CD4-positive, alpha-beta T cell (primary cell): ENCODE results near the gene CMKLR1. TPM values are rescaled to one million over a fixed set of nuclear protein-coding genes. Genes with fewer than 3 reads are reported as not detected.

ENCODE experiments used
- ATAC-seq: fragments of 200-7000 bp; cut with Tn5 transposase; one replicate; pipeline ENCODE4 v1.10.0; 2022; ENCODE audit warnings: mild to moderate bottlenecking; ENCODE audit not compliant: poor library complexity
- CTCF ChIA-PET: fragments of 350-600 bp; sonication (Branson Sonifier 250); formaldehyde crosslinking; loops from one replicate; lab custom pipeline; 2021; ENCODE audit warnings: antibody characterized with exemption, inconsistent platforms; lab: Charles Lee
- POLR2A ChIA-PET: fragments of 350-600 bp; sonication (Branson Sonifier 250); formaldehyde crosslinking; loops from one replicate; lab custom pipeline; 2021; ENCODE audit warnings: antibody characterized with exemption, inconsistent platforms; lab: Charles Lee
- DNase-seq, 14 experiments: peaks; one replicate each; pipeline ENCODE4 v3.0.0-alpha.2; 2013 to 2020; ENCODE audit warnings: mixed read lengths in 2 of 14
- H3K27ac ChIP-seq, 2 donors: one replicate each; pipeline versions ENCODE4 v1.5.1 to v1.7.0; 2013; ENCODE audit warnings: low read length in 2 of 2, low read depth in 1 of 2, mild to moderate bottlenecking in 1 of 2
- H3K27me3 ChIP-seq, 2 experiments: 1 replicate in 1 of 2; 2 replicates in 1 of 2; pipeline versions ENCODE4 v1.6.1 to v1.7.0; 2013; ENCODE audit warnings: low read length in 2 of 2, control low read depth in 1 of 2, mild to moderate bottlenecking in 1 of 2, moderate library complexity in 1 of 2; ENCODE audit not compliant: insufficient read depth in 2 of 2, control insufficient read depth in 1 of 2
- H3K36me3 ChIP-seq: one replicate; pipeline ENCODE4 v1.6.1; 2013; ENCODE audit warnings: low read length, control low read depth; ENCODE audit not compliant: insufficient read depth
- H3K4me1 ChIP-seq: one replicate; pipeline ENCODE4 v1.6.1; 2013; ENCODE audit warnings: low read length, control low read depth; ENCODE audit not compliant: insufficient read depth
- H3K4me3 ChIP-seq: one replicate; pipeline ENCODE4 v1.5.1; 2013; ENCODE audit warnings: mild to moderate bottlenecking, low read length, moderate library complexity
- H3K9me3 ChIP-seq, 2 experiments: 1 replicate in 1 of 2; 2 replicates in 1 of 2; pipeline versions ENCODE4 v1.6.1 to v1.7.0; 2013; ENCODE audit warnings: low read length in 2 of 2, mild to moderate bottlenecking in 2 of 2, control low read depth in 1 of 2, moderate library complexity in 1 of 2; ENCODE audit not compliant: control insufficient read depth in 1 of 2, insufficient read depth in 1 of 2
- H3K27ac Mint-ChIP-seq: one replicate; pipeline ENCODE4 v1.8.0; 2020; ENCODE audit warnings: mixed read lengths
- H3K27me3 Mint-ChIP-seq: one replicate; pipeline ENCODE4 v1.8.0; 2021; ENCODE audit warnings: mixed read lengths
- H3K36me3 Mint-ChIP-seq: one replicate; pipeline ENCODE4 v1.8.0; 2021; ENCODE audit warnings: low read depth, mixed read lengths
- H3K4me1 Mint-ChIP-seq: one replicate; pipeline ENCODE4 v1.8.0; 2021; ENCODE audit warnings: low read depth, mixed read lengths
- H3K4me3 Mint-ChIP-seq: one replicate; pipeline ENCODE4 v1.8.0; 2020; ENCODE audit warnings: mild to moderate bottlenecking, mixed read lengths
- H3K9me3 Mint-ChIP-seq: one replicate; pipeline ENCODE4 v1.8.0; 2020; ENCODE audit warnings: mixed read lengths
- intact Hi-C, 2 experiments: fragments of 100-400 bp; cut with DNase I in 1 of 2; cut with micrococcal nuclease in 1 of 2; formaldehyde crosslinking; loops; one replicate each; pipeline versions ENCODE4 v1.15.1 to v1.9.0; 2023 to 2025; cut with DNase I, micrococcal nuclease
- total RNA-seq, 174 experiments: library from RNA in 2 of 174; stranded (reverse) in 2 of 174; gene quantifications; one replicate each; pipeline ENCODE4 v1.2.3 and lab custom pipeline; 2021 to 2026
- TF ChIP-seq, protein P1 (sequence below): fragments of 200-600 bp; IDR thresholded peaks from one replicate; pipeline ENCODE4 v1.8.0; 2022; ENCODE audit warnings: antibody characterized with exemption, mild to moderate bottlenecking

The CMKLR1 gene
- total RNA-seq, 2 experiments from 2014 or later: not detected

DNA sequence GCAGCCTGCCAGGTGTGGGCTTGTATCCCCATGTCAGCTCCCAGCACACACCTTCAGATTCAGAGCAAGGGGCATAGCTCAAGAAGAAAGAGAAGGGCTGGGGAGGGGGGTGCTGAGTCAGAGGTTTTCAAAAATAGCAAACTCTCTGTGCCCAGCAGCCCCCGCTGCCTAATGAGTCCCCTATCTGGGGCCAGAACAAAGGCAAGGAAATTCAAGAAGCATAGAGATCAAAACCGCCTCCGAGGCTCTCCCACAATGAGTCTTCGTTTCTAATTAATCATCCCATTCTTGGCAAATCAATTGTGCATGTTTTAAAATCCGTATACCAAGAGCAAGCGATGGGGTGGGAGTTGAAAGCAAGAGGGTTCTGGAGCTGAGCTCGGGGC, 19.5 kb upstream of the CMKLR1 start:
- Histone ChIP-seq H3K4me3 (no peak overlapping the region), H3K27me3 (peaks cover 4 to 9% of the 10 kb centered on the region in 2 experiments), H3K36me3 (no peaks in the 10 kb centered on the region), H3K27ac (no peak overlapping the region), H3K9me3 (no peaks in the 10 kb centered on the region), H3K4me1 (no peaks in the 10 kb centered on the region)
- H3K27ac Mint-ChIP-seq: no peak overlapping the region
- peaks cover 6% of the 10 kb centered on the region for H3K27me3 Mint-ChIP-seq
- TF ChIP-seq, protein P1, sequence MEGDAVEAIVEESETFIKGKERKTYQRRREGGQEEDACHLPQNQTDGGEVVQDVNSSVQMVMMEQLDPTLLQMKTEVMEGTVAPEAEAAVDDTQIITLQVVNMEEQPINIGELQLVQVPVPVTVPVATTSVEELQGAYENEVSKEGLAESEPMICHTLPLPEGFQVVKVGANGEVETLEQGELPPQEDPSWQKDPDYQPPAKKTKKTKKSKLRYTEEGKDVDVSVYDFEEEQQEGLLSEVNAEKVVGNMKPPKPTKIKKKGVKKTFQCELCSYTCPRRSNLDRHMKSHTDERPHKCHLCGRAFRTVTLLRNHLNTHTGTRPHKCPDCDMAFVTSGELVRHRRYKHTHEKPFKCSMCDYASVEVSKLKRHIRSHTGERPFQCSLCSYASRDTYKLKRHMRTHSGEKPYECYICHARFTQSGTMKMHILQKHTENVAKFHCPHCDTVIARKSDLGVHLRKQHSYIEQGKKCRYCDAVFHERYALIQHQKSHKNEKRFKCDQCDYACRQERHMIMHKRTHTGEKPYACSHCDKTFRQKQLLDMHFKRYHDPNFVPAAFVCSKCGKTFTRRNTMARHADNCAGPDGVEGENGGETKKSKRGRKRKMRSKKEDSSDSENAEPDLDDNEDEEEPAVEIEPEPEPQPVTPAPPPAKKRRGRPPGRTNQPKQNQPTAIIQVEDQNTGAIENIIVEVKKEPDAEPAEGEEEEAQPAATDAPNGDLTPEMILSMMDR: no peak
- DNase-seq: no peak
- no peaks in the 10 kb centered on the region for H3K36me3 Mint-ChIP-seq
- intact Hi-C loops: no loop called here
- H3K4me1 Mint-ChIP-seq: no peaks in the 10 kb centered on the region
- no peaks in the 10 kb centered on the region for H3K9me3 Mint-ChIP-seq
- POLR2A ChIA-PET: no interaction called here
- ATAC-seq: no peak
- no peak overlapping the region for H3K4me3 Mint-ChIP-seq
- CTCF ChIA-PET: no interaction called here

DNA sequence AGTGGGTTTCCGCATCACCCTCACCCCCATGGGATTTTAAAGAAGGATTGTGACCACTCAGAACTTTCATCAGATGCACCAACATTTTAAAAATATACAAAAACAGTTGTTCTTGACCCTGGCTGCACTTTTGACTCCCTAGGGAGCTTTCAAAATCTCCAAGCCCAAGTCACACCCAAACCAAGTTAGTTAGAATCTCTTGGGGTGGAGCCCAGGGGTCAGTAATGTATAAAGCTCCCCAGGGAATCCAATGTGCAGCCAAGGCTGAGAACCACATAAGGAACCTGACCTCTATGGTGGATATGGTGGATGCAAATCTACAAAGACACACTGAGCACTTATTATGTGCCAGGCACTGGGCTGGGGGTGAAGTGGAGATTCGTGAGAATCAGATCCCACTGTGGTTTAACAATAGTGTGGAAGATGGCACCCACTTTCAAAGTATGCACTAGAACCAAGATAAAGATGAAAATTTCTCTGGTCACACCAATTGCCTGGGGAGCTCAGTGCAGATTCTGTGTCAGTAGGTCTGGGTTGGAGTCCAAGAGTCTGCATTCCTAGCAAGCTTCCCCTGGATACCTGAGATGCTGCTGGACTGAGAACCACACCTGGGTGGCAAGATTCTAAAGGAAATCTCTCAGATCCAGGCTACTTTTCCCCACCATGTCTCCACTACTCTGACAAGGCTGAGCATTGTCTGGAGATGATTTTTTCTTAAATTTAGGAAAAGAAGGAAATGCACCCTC, 18.9 kb upstream of the CMKLR1 start:
- no peak overlapping the region for H3K27ac ChIP-seq
- ChIA-PET POLR2A (no interaction called here), CTCF (no interaction called here)
- no peak overlapping the region for H3K4me3 ChIP-seq
- peaks cover 4 to 9% of the 10 kb centered on the region in 2 experiments for H3K27me3 ChIP-seq
- Mint-ChIP-seq H3K9me3 (no peaks in the 10 kb centered on the region), H3K36me3 (no peaks in the 10 kb centered on the region), H3K4me1 (no peaks in the 10 kb centered on the region), H3K27ac (no peak overlapping the region), H3K27me3 (peaks cover 6% of the 10 kb centered on the region), H3K4me3 (no peak overlapping the region)
- no peaks in the 10 kb centered on the region for H3K36me3 ChIP-seq
- no peaks in the 10 kb centered on the region for H3K4me1 ChIP-seq
- intact Hi-C loops: no loop called here
- no peak for DNase-seq
- TF ChIP-seq, protein P1: no peak
- no peaks in the 10 kb centered on the region for H3K9me3 ChIP-seq
- ATAC-seq: no peak

DNA sequence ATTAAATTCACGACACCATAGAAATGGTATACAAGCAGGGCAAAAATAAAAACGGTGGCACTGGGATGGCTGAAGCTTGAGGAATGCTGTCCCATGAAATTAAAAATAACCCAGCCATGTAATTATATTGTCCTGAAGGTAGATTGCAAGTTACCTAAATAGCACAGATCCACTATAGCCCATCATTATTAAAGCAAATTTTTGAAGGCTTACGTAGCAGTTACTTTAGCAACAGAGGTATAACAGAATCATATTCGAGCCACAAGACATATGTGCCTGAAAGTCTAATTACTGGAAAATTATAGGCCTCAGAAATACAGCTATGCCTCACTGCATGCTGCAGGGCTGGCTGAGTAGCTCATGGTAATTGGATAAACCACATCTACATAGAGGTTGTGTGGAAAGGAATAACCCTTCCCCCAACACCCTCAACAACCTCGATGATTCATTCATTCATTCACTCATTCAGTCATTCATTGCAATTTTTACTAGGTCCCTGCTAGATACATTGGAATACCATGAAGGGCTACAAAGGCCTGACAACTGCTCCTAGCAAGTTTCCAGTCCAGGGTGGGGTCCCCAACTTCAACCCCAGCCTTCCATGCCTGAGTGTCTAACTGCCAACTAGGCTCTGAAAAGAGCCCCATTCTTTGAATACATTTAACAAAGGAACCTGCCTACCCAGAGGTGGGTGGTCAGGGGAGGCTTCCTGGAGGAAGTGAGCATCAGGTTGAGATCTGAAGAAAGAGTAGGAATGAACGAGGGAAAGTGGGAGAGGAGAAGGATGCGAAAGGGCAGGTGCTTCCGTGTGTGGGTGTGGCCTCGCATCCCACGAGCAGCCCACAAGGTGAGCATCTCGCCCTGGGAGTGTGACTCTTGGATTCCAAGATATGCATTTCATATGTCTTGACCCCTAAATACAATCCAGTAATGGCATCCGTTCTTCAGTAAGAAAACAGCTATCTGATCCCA, 18.0 kb upstream of the CMKLR1 start:
- H3K36me3 Mint-ChIP-seq: no peaks in the 10 kb centered on the region
- H3K4me3 Mint-ChIP-seq: no peak overlapping the region
- ChIA-PET POLR2A (no interaction called here), CTCF (no interaction called here)
- DNase-seq (no peak), ATAC-seq (no peak)
- H3K27ac Mint-ChIP-seq: no peak overlapping the region
- intact Hi-C loops: no loop called here
- Histone ChIP-seq H3K27me3 (peaks cover 4 to 9% of the 10 kb centered on the region in 2 experiments), H3K4me1 (no peaks in the 10 kb centered on the region), H3K9me3 (no peaks in the 10 kb centered on the region), H3K27ac (no peak overlapping the region), H3K4me3 (no peak overlapping the region), H3K36me3 (no peaks in the 10 kb centered on the region)
- TF ChIP-seq, protein P1: no peak
- H3K27me3 Mint-ChIP-seq: peaks cover 6% of the 10 kb centered on the region
- no peaks in the 10 kb centered on the region for H3K9me3 Mint-ChIP-seq
- no peaks in the 10 kb centered on the region for H3K4me1 Mint-ChIP-seq
